Peyer's patch (tissue), 4 donors: ENCODE measurements around the gene VRK1.

Experiments used
- POLR2A ChIP-seq, 2 donors: fragments of 450-650 bp; IDR thresholded peaks; one replicate each; pipeline ENCODE4 v1.5.1; 2017; ENCODE audit warnings: antibody characterized with exemption in 2 of 2, mild to moderate bottlenecking in 2 of 2, moderate library complexity in 2 of 2
- TF ChIP-seq, protein P1 (sequence below), 6 experiments: fragments of 450-650 bp in 4 of 6; fragments of 200-600 bp in 2 of 6; sonication (generic) in 1 of 6; IDR thresholded peaks; one replicate each; pipeline ENCODE4 v1.5.1; 2017 to 2019; ENCODE audit warnings: antibody characterized with exemption in 6 of 6, mild to moderate bottlenecking in 3 of 6, moderate library complexity in 1 of 6

DNA sequence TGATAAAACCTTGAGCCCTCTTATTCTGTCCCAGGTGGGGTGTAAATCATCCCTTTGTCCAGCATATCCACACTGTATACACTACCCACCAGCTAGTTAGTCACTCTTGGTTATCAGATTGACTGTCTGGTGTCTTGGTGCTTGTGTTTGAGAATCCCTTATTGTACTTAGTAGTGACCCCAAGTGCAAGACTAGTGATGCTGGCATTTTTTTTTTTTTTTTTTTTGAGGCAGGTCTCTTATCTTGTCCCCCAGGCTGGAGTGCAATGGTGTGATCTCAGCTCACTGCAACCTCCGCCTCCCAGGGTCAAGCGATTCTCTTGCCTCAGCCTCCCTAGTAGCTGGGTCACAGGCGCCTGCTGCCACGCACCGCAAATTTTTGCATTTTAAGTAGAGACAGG lies 5.8 kb downstream of the VRK1 start:
- TF ChIP-seq POLR2A (IDR thresholded peaks at IDR 0.05), result no peak
- TF ChIP-seq, protein P1, sequence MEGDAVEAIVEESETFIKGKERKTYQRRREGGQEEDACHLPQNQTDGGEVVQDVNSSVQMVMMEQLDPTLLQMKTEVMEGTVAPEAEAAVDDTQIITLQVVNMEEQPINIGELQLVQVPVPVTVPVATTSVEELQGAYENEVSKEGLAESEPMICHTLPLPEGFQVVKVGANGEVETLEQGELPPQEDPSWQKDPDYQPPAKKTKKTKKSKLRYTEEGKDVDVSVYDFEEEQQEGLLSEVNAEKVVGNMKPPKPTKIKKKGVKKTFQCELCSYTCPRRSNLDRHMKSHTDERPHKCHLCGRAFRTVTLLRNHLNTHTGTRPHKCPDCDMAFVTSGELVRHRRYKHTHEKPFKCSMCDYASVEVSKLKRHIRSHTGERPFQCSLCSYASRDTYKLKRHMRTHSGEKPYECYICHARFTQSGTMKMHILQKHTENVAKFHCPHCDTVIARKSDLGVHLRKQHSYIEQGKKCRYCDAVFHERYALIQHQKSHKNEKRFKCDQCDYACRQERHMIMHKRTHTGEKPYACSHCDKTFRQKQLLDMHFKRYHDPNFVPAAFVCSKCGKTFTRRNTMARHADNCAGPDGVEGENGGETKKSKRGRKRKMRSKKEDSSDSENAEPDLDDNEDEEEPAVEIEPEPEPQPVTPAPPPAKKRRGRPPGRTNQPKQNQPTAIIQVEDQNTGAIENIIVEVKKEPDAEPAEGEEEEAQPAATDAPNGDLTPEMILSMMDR (IDR thresholded peaks at IDR 0.05), result no peak
